HG03135 (cell line): ENCODE results near the gene ARL13B.

ENCODE experiments used
- ATAC-seq: cut with Tn5 transposase; IDR thresholded peaks from one replicate; pipeline ENCODE4 v1.9.1; 2021; ENCODE audit warnings: mild to moderate bottlenecking, moderate library complexity; ENCODE audit not compliant: unreplicated experiment

Gene ARL13B

GRCh38 chr3:94098452-94098851, 118.5 kb downstream of the ARL13B start:
- no peak for ATAC-seq

GRCh38 chr3:94099311-94099710, 119.4 kb downstream of the ARL13B start:
- no peak for ATAC-seq

GRCh38 chr3:94101860-94102259, 121.9 kb downstream of the ARL13B start:
- ATAC-seq: no peak
